Dedifferentiated amniotic fluid mesenchymal stem cell (primary cell): Measurements from ENCODE around the gene SOX6.

Source experiments
- DNase-seq: peaks from one replicate; pipeline ENCODE4 v3.0.0-alpha.2; 2016; ENCODE audit errors: extremely low spot score

Gene SOX6

GRCh38 chr11:16278273-16278672 is 78.1 kb downstream of the SOX6 start:
- DNase-seq: no peak

GRCh38 chr11:16276251-16276650 is 80.1 kb downstream of the SOX6 start:
- no peak for DNase-seq

- no peak for DNase-seq
These were observed 85.1 kb downstream of the SOX6 start for GRCh38 chr11:16271258-16271657.

- no peak for DNase-seq
These were observed 90.3 kb downstream of the SOX6 start for GRCh38 chr11:16266021-16266420.

GRCh38 chr11:16265022-16265421 is 91.3 kb downstream of the SOX6 start:
- DNase-seq: no peak

- DNase-seq: no peak
These were observed 93.7 kb downstream of the SOX6 start for GRCh38 chr11:16262645-16262955.

GRCh38 chr11:16261836-16262644 is 94.3 kb downstream of the SOX6 start:
- no peak for DNase-seq

- DNase-seq: no peak
These were observed 104.0 kb downstream of the SOX6 start for GRCh38 chr11:16252373-16252772.

GRCh38 chr11:16248248-16248647 is 108.1 kb downstream of the SOX6 start:
- no peak for DNase-seq

- no peak for DNase-seq
These were observed 113.5 kb downstream of the SOX6 start for GRCh38 chr11:16242806-16243205.

GRCh38 chr11:16240687-16241086 is 115.7 kb downstream of the SOX6 start:
- DNase-seq: no peak

- DNase-seq: peak; percentile 23
These were observed 116.9 kb downstream of the SOX6 start for GRCh38 chr11:16239141-16240105.

- DNase-seq: no peak
These were observed 130.1 kb downstream of the SOX6 start for GRCh38 chr11:16226245-16226644.

- DNase-seq: no peak
These were observed 130.7 kb downstream of the SOX6 start for GRCh38 chr11:16225623-16226022.

- no peak for DNase-seq
These were observed 132.8 kb downstream of the SOX6 start for GRCh38 chr11:16223558-16223957.

GRCh38 chr11:16217631-16218030 is 138.7 kb downstream of the SOX6 start:
- no peak for DNase-seq

- DNase-seq: no peak
These were observed 139.5 kb downstream of the SOX6 start for GRCh38 chr11:16216831-16217230.

GRCh38 chr11:16215352-16215751 is 141.0 kb downstream of the SOX6 start:
- DNase-seq: no peak

GRCh38 chr11:16211407-16211806 is 144.9 kb downstream of the SOX6 start:
- no peak for DNase-seq

- DNase-seq: no peak
These were observed 152.1 kb downstream of the SOX6 start for GRCh38 chr11:16204261-16204660.

GRCh38 chr11:16195651-16196050 is 160.7 kb downstream of the SOX6 start:
- peak; percentile 67 for DNase-seq

GRCh38 chr11:16194566-16194965 is 161.8 kb downstream of the SOX6 start:
- no peak for DNase-seq

- DNase-seq: no peak
These were observed 162.4 kb downstream of the SOX6 start for GRCh38 chr11:16193897-16194381.
